GM21619 (cell line): ENCODE results near the gene ALPL.
"Not testable (repeated sequence)": the region's sequence is repeated elsewhere in the genome, so short reads cannot be mapped to it uniquely, and the experiment has no call there.

Source experiments
- ATAC-seq: cut with Tn5 transposase; IDR thresholded peaks from one replicate; pipeline ENCODE4 v1.9.1; 2021; ENCODE audit not compliant: unreplicated experiment

Gene ALPL

DNA sequence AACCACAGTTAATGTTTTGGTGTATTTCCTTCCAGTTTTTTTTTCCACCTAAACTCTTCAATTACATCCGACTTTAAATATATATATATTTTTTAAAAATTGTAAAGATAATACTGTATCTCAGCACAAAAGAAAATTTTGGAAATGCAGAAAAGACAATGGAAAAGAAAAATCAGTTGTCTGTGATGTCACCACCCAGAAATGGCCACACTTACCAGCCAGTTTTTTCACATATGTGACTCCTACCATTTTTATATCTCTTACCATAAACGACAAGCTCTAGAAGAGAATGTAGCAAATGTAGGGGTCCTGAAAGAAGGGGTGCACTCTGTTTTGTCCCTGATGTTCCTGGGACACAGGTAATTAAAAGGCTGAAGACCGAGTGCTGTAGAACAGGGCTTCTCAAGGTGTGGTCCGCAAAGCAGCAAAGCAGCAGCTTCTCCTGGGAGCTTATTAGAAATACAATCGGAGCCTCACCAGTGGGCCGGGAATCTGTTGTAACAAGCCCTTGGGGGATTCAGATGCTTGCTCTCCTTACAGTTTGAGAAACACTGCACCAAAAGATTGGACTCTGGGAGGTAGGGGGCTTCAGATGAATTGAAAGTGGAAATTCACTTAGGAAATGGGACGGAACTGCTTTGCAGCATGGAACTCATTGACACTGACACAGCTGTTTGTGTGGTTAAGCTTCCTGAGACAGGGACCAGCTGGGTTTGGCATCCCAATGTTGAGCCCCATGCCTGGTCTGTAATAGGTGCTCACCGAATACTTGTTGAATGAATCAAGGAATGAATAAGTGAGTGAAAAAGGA, 44.1 kb downstream of the ALPL start:
- ATAC-seq: no peak

DNA sequence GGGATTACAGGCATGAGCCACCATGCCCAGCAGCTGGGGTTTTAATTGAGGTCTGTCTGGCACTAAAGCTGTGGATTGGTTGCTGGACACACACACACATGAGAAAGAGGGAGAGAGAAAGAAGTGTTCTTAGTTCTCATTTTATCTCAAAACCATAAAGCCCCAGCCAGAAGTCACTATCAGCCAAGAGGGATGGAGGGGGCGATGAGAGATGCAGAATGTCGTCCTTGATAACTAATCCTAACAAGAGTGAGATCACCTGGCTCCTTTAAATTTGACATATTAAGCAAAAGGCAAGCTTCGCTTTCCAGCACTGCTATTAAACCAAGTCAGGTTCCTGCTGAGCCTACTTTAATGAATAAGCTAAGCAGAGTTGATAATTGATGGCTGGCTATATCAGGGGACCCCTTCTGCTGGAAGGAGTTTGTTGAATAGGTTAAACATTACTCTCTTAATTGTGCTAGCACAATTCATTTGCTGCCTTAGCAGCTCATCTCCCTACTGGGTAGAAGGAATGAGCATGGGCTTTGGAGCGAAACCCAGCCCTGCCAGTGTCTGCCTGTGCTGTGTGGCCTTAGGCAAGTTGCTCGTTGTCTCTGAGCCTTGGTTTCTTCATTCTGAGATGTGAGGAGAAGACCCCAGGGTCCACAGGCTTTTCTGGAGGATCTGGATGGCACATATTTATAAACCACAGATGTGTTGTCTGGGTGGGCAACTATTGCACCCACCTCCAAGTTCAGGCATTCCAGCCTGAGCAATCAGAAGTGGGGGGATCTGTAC, 50.8 kb downstream of the ALPL start:
- ATAC-seq: no peak

DNA sequence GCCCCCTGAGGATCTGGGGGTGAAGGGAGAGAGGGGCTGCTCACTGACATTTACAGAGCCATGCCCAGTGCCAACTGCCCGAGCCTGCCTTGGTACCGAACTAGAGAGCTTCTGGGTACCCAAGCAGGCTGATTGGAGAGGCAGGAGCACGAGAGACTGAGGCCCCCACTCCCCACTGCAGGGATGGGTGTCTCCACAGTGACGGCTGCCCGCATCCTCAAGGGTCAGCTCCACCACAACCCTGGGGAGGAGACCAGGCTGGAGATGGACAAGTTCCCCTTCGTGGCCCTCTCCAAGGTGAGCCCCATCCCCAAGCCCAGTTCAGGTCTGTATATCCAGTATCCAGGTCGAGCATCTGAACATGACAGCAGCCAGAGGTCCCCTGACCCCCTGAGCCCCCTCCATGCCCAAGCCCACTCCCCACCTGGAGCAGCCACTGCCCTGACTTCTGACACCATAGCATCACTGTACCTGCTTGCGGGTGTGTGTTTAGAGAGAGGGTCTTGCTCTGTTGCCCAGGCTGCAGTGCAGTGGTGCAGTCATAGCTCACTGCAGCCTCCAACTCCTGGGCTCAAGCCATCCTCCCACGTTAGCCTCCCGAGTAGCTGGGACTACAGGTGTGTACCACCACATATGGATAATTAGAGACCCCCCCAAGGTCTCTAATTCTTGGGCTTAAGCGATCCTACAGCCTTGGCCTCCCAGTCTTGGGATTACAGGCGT, 51.9 kb downstream of the ALPL start:
- ATAC-seq: no peak

DNA sequence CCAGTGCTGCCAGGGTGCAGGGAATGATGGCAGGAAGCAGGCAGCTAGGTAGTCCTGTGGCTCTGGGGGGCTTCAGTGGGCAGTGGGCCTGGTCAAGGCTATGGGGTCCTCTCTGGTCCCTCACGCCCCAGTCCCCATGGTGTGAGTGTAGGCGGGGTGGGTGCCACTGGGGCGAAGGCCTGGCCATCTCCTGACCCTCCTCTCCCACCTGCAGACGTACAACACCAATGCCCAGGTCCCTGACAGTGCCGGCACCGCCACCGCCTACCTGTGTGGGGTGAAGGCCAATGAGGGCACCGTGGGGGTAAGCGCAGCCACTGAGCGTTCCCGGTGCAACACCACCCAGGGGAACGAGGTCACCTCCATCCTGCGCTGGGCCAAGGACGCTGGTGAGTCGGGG, 53.7 kb downstream of the ALPL start:
- ATAC-seq: no peak

DNA sequence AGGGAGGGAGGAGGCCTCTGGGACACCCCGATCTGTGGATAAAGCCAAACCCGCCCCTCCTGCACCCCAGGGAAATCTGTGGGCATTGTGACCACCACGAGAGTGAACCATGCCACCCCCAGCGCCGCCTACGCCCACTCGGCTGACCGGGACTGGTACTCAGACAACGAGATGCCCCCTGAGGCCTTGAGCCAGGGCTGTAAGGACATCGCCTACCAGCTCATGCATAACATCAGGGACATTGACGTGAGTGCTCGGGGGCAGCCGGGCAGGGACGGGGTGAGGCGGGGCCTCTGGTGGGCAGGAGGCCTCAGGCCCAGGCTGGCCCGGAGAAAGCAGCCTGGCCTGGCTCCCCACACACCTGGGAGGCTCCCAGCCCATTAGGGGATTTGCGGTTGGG, 54.7 kb downstream of the ALPL start:
- ATAC-seq: no peak

DNA sequence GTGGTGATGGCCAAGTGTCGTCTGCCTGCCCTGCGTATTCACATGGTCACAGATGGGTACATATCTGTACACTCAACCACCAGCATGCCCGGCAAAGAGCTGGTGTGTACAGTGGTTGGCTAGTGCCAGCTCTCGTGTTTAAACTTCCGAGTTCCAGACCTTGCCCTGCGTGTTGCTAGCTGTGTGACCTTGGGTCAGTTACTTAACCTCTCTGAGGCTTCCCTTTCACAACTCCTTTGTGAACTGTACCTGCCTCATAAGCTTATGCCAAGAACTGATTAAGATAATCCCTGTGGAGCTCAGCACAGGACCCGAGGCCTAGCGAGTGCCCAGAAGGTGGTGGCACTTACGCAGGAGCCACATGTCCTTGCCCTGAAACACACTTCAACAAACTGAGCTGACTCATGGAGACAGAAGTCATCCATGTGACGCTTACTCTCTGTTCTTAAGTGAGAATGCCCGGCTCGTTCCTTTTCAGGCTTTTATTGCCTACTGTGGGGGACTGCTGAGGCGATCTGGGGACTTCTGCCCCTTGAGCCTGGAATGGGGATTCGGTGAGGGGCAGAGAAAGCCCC, 55.4 kb downstream of the ALPL start:
- ATAC-seq: no peak

DNA sequence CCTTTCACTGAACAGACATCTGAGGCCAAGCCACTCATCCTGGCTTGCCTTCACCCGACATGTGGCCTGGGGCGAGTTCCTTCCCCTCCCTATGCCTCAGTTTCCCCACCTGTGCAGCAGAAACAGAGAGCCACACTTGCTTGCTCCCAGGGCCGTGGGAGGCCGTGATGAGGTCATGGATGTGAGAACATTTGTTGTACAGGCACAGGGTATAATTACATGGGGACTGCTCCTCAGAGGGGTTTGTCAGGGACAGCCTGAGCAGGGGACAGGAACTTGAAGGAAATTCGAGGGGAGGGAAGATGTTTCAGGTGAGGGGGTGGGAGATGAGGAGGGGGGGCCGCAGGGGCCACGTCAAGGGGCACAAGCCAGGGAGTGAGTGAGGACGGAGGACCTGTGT, 56.1 kb downstream of the ALPL start:
- no peak for ATAC-seq

DNA sequence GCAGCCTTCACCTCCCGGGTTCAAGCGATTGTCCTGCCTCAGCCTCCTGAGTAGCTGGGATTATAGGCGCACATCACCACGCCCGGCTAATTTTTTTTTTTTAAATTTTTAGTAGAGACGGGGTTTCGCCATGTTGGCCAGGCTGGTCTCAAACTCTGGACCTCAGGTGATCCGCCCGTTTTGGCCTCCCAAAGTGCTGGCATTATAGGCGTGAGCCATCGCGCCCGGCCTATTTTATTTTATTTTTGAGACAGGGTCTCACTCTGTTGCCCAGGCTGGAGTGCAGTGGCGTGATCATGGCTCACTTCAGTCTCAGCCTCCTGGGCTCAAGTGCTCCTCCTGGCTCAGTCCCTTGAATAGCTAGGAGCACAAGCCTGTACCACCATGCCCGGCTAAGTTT, 57.1 kb downstream of the ALPL start:
- ATAC-seq: not testable (repeated sequence)

DNA sequence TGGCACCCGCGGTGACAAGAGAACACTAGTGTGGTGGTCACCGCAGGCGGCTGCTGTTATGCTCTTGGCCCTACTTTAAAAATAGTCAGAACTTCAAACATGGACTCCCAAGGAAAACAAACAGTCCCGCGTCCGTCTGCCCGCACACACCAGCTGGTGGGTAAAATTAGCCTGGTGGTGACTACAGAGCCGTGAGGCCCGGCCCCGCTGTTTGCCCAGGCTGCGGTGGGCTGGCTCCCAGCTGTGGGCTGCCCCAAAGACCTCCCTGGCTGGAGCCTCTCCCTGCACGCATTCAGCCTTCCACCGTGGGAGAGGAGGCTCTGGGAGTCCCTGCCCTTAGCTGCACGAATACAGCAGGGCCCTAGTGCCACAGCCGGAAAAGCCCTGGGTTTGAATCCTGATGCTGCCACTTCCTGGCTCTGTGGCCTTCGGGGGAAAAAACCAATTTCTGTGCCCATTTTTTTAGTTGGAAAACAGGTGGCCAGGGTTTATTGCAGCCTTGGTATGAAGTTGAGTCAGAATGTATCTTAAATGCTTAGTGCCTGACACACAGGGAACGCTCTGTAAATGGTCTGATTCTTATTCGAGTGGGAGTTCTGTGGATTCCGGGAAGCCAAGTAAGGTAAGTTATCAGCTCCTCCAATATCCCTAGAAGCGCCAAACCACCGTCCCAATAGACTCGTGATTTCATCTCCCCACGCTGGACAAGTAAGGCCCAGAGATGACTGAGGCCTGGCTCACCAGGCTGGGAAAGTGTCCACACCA, 58.2 kb downstream of the ALPL start:
- ATAC-seq: no peak

DNA sequence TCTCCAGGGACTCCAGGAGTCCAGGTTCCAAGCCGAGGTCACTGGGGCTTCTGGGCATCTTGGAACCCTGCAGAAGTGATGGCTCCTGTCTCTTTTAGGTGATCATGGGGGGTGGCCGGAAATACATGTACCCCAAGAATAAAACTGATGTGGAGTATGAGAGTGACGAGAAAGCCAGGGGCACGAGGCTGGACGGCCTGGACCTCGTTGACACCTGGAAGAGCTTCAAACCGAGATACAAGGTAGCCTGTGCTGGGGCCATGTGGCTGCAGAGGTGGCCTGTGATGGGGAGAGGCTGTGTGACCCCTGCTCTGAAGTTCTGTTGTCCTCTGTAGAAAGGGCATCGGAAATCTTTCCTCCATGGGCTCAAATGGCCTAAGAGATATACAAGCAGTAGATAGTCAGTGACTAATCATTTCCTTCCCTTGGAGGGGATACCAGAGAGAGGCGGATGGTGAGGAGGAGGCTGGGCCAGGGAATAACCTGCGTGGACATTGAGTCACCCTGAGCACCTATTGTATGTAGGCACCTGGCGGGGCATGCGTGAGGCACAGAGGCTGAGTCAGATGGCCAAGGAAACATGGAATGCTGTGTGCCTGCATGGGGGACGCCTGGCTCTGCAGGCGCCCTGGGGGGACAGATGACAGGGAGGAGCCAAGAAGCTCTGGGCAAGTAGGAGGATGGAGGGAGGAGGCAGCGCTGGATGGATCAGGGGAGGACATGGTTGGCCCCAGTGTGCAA, 59.0 kb downstream of the ALPL start:
- ATAC-seq: no peak

DNA sequence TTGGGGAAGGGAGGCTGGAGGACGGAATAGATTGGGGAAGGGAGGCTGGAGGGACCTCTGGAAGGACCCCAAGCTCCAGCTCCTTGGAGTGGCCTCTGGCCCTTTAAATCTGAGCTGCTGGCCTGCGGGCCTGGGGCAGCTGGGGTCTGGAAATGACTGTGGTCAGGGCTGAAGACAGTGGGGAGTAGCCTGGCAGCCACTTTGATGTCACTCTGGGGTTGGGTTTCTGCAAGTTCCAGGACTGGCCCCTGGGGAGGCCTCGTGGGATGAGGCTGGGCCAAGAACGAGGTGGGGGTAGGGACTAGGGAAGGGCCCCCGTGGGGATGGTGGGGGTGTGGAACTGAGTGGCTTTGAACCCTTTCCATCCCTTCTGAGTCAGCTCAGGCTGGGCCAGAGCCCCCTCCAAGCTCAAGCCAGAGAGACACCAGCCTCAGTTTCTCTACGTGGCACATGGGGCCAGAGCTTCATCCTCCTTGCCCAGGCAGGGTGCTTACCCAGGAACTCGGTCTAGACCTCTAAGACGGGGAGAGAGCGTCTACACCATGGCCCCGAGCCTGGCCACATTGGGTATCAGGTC, 59.7 kb downstream of the ALPL start:
- ATAC-seq: no peak

DNA sequence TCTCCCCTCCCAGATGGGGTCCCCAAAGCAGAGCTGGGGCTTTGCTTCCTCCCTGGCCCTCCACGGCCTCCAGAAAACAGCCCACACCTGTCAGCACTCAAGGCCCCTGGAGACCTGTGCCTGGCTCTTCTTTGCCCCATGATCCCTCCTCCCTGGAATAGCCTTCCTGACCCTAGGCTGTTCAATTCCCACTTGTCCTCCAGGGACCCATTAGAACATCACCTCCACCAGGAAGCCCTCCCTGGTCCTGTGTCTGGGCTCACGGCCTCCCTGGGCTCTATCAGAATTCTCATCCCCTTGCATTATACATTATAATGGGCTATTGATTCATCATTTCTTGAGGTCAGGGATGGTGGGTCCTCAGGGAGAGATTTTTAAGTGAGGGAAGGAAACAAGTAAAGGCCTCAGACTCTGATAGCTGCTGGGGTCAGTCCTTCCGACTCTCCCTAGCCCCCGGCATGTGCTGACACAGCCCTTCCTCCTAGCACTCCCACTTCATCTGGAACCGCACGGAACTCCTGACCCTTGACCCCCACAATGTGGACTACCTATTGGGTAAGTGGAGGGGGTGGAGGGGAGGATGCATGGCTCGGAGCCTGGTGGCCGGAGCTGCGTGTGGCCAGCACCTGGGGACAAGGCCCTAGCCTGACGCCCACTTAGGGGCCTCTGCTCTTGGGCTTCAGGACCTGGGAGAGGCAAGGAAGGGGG, 60.8 kb downstream of the ALPL start:
- ATAC-seq: no peak

DNA sequence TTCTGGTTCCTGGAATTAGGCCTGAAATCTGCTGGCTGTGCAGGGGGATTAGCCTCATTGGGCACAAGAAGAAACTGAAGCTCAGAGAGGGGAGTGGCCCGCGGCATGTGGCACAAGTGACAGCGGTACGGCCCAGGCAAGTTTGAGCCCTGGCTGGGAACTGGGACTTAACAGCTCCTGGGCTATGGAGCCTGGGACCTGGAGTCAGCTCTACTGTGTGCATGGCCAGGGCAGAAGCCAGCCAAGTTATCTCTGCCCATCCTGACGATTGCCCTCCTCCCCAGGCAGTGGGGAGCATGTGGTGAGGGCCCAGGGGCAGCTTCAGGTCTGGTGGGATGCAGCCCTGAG, 61.3 kb downstream of the ALPL start:
- no peak for ATAC-seq

DNA sequence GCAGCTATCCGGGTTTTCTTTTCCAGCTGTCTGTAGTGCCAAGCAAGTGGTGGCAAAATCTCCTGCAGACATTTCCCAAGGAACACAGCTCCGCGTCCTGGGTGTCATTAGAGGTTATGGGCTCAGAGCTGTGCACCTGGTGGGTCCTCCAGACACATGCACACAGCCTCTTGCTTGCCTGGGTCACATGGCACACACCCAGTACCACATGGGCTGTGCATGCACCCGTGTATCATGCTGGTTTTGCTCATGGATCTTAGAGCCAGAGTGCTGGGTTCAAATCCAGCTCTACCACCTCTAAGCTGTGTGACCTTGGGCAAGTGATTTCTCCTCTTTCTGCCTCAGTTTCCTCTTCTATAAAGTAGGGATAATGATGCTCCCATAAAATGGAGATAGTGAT, 61.7 kb downstream of the ALPL start:
- ATAC-seq: no peak

DNA sequence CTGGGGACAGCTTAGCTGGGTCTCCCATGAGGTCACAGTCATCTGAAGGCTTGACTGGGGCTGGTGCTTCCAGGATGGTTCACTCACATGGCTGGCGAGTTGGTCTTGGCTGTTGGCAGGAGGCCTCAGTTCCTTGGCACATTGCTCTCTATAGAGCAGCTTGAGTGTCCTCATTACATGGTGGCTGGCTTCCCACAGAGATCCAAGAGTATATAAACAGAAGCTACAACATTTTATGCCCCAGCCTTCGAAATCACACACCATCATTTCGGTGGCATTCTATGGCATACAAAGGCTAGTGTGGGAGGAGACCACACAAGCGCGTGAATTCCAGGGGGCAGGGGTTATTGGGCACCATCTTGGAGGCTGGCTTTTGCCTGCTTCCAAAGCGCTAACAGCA, 63.0 kb downstream of the ALPL start:
- no peak for ATAC-seq

DNA sequence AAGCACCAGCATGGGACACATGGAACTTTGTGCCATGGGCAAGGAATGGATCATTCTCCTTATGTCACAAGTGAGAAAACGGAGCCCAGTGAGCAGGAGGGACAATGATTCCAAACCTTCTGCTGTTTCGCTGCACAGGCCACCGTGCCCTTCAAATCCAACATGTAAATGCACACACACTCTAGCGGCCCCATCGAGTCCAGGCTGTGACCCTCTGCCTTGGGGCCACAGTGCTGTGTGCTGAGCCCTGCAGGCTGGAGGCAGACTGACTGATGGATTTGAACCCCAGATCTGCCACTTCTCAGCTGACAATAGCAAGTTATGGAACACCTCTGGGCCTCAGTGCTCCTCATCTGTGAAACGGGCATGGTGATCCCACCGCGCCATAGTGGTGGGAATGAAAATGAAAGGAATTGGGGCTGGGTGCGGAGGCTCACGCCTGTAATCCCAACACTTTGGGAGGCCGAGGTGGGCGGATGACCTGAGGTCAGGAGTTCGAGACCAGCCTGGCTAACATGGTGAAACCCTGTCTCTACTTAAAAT, 63.6 kb downstream of the ALPL start:
- ATAC-seq: no peak

DNA sequence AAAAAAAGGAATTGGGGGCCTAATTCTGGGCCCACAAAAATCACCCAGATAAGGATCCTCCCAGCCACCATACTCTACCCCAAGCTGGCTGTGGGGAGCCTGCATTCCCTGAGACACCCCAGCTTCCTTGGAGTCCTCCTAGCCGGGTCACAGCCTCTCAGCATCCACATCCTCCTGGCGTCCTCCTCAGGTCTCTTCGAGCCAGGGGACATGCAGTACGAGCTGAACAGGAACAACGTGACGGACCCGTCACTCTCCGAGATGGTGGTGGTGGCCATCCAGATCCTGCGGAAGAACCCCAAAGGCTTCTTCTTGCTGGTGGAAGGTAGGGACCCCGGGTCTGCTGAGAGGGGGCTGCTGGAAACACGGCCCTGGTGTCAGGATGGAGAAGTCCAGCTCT, 64.3 kb downstream of the ALPL start:
- ATAC-seq: no peak

DNA sequence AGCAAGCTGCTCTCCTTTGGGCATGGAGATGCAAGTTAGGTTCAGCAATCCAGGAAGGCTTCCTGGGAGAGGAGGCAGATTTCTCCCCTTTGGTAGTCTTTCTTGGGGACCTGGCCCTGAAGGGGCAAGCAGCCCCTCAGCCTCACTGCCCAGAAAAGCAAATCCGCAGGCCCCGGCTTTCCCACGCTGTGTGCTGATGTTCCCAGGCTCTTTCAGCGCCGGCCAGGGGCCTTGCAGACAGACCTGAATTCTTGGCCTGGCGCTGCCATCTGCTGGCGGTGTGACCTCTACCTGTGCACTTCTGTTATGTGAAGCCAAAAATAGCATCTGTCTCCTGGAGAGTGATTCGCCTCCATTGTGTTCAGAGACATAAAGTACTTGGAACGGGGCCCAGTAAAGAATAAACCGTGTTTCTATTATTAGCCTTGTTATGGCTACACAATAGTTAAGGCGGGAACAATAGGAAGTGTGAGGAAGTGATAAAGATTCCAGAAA, 64.8 kb downstream of the ALPL start:
- ATAC-seq: no peak
